ENCODE results near the gene IL20. TPM values are rescaled to one million over a fixed set of nuclear protein-coding genes. Genes with fewer than 3 reads are reported as not detected.

Gene IL20
- total and polyA plus RNA-seq, 8 donors, result not detected

DNA sequence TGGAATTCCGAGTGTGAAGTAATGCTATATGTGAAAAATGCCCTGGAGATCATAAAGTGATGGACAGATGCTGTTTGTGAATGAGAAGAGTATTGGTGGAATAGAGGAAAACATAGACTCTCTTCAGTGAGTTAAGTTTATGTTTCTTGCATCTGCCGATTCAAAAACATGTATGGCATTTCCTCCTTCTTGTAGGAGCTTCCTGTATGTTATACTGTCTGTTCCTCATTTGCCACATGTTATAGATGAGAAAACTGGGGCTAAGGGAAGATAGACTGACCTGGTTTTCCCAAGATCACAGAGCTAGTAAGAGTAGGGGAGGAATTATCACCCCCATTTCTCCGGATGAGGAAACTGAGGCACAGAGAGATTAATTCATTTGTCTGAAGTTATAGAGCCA is 41.1 kb upstream of the IL20 start:
- ATAC-seq (no peak), DNase-seq (no peak)
- Histone ChIP-seq H3K4me3 (no peak overlapping the region), H3K4me1 (peaks cover 0 to 9% of the 10 kb centered on the region in 2 donors), H3K27ac (no peak overlapping the region), H3K9me3 (no peaks in the 10 kb centered on the region), H3K27me3 (no peaks in the 10 kb centered on the region), H3K36me3 (no peaks in the 10 kb centered on the region)
- intact Hi-C loops (cut with DNase I), result no loop called here
- TF ChIP-seq, protein P1, sequence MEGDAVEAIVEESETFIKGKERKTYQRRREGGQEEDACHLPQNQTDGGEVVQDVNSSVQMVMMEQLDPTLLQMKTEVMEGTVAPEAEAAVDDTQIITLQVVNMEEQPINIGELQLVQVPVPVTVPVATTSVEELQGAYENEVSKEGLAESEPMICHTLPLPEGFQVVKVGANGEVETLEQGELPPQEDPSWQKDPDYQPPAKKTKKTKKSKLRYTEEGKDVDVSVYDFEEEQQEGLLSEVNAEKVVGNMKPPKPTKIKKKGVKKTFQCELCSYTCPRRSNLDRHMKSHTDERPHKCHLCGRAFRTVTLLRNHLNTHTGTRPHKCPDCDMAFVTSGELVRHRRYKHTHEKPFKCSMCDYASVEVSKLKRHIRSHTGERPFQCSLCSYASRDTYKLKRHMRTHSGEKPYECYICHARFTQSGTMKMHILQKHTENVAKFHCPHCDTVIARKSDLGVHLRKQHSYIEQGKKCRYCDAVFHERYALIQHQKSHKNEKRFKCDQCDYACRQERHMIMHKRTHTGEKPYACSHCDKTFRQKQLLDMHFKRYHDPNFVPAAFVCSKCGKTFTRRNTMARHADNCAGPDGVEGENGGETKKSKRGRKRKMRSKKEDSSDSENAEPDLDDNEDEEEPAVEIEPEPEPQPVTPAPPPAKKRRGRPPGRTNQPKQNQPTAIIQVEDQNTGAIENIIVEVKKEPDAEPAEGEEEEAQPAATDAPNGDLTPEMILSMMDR (IDR thresholded peaks at IDR 0.05), result no peak

DNA sequence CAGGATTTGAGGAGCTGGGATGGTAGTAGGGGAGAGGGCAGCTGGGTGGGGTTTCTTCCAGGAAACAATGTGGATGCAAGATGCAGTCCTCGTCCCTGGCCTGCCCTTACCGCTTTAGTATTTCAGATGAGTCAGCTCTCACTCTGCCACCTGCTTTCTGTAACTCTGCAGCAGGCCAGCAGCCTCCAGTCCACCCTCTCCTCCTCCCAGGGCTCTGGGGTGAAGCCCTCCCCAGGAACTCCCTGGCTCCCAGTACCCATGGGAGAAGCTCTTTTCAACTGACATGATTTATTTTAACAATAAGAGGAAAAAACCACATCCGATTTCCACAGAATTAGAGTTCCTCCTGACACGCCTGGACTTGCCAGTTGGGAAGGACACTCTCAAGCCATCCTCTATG is 39.0 kb upstream of the IL20 start:
- H3K27me3 ChIP-seq, result no peaks in the 10 kb centered on the region
- ATAC-seq (no peak), DNase-seq (no peak)
- H3K36me3 ChIP-seq, result no peaks in the 10 kb centered on the region
- H3K4me1 ChIP-seq, result peaks cover 0 to 17% of the 10 kb centered on the region in 2 donors
- TF ChIP-seq, protein P1 (IDR thresholded peaks at IDR 0.05), result no peak
- intact Hi-C loops (cut with DNase I), result no loop called here
- no peaks in the 10 kb centered on the region for H3K9me3 ChIP-seq
- no peak overlapping the region for H3K27ac ChIP-seq
- H3K4me3 ChIP-seq, result no peak overlapping the region

- Histone ChIP-seq H3K4me3 (no peak overlapping the region), H3K27me3 (no peaks in the 10 kb centered on the region), H3K4me1 (peaks cover 0 to 31% of the 10 kb centered on the region in 2 donors), H3K9me3 (no peaks in the 10 kb centered on the region), H3K27ac (no peak overlapping the region), H3K36me3 (no peaks in the 10 kb centered on the region)
- ATAC-seq (no peak), DNase-seq (no peak)
- intact Hi-C loops (cut with DNase I), result no loop called here
- TF ChIP-seq, protein P1 (IDR thresholded peaks at IDR 0.05), result no peak
These were observed 37.4 kb upstream of the IL20 start for GRCh38 chr1:206828061-206828460.

DNA sequence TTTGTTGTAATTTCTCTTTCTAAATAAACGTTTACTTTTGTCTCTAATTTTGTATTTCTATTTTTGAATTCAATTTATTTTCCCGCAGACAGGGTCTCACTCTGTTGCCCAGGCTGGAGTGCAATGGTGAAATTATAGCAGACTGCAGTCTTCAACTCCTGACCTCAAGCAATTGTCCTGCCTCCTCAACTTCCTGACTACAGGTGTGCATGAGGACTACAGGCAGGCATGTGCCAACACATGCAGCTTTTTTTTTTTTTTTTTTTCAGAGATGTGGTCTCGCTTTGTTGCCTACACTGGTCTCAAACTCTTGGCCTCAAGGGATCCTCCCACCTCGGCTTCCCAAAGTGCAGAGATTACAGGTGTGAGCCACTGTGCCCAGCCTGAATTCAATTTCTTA is 36.7 kb upstream of the IL20 start:
- Histone ChIP-seq H3K36me3 (no peaks in the 10 kb centered on the region), H3K27ac (no peak overlapping the region), H3K27me3 (no peaks in the 10 kb centered on the region), H3K4me1 (peaks cover 0 to 35% of the 10 kb centered on the region in 2 donors), H3K9me3 (no peaks in the 10 kb centered on the region), H3K4me3 (no peak overlapping the region)
- TF ChIP-seq, protein P1 (IDR thresholded peaks at IDR 0.05), result no peak
- intact Hi-C loops (cut with DNase I), result no loop called here
- DNase-seq, result no peak
- ATAC-seq, result no peak

DNA sequence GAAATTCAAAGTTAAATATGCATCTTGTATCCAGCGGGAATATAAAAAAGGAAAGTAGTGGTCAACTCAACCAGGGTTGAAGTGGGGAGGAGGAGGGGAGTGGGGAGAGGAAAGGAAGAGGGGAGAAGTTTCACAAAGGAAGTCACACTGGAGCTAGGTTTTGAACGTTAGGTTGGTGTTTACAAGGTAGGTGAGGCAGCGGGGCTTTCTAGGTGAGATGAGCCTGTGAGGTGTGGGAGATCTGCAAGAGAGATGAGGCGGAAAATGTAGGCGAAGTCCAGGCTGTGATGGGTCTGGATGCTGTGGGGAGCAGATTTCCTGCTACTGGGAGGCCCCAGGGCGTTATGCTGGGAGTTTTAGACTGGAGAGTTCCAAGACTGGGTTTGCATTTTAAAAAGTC is 36.1 kb upstream of the IL20 start:
- no peak for DNase-seq

More for the DNA sequence above, 36.1 kb upstream of the IL20 start:
- no peak overlapping the region for H3K27ac ChIP-seq
- peaks cover 0 to 35% of the 10 kb centered on the region in 2 donors for H3K4me1 ChIP-seq
- H3K27me3 ChIP-seq, result no peaks in the 10 kb centered on the region
- ATAC-seq, result no peak
- no peak overlapping the region for H3K4me3 ChIP-seq
- TF ChIP-seq, protein P1 (IDR thresholded peaks at IDR 0.05), result no peak
- no peaks in the 10 kb centered on the region for H3K36me3 ChIP-seq
- H3K9me3 ChIP-seq, result no peaks in the 10 kb centered on the region
- intact Hi-C loops (cut with DNase I), result no loop called here

Data from left lung (tissue), 10 donors.